Osteocyte (in vitro differentiated cells): ENCODE results near the gene HECW1. TPM values are rescaled to one million over a fixed set of nuclear protein-coding genes. Genes with fewer than 3 reads are reported as not detected.

Experiments
- DNase-seq: peaks from one replicate; pipeline ENCODE4 v3.0.0; 2021; ENCODE audit warnings: mixed read lengths; ENCODE audit not compliant: unreplicated experiment; ENCODE audit errors: extremely low spot score
- H3K27ac Mint-ChIP-seq: one replicate; pipeline ENCODE4 v1.8.0; 2021; ENCODE audit warnings: mild to moderate bottlenecking, mixed read lengths; ENCODE audit not compliant: unreplicated experiment
- H3K27me3 Mint-ChIP-seq: one replicate; pipeline ENCODE4 v1.8.0; 2021; ENCODE audit warnings: mixed read lengths; ENCODE audit not compliant: unreplicated experiment
- H3K36me3 Mint-ChIP-seq: one replicate; pipeline ENCODE4 v1.8.0; 2021; ENCODE audit warnings: mixed read lengths; ENCODE audit not compliant: unreplicated experiment
- H3K4me1 Mint-ChIP-seq: one replicate; pipeline ENCODE4 v1.8.0; 2021; ENCODE audit warnings: mixed read lengths; ENCODE audit not compliant: unreplicated experiment
- H3K4me3 Mint-ChIP-seq: one replicate; pipeline ENCODE4 v1.8.0; 2021; ENCODE audit warnings: mild to moderate bottlenecking, moderate library complexity, mixed read lengths; ENCODE audit not compliant: unreplicated experiment
- H3K9me3 Mint-ChIP-seq: one replicate; pipeline ENCODE4 v1.8.0; 2021; ENCODE audit warnings: mixed read lengths; ENCODE audit not compliant: unreplicated experiment
- total RNA-seq: library from RNA; stranded (reverse); gene quantifications from 2 replicates; pipeline ENCODE4 v1.2.1, GENCODE V29; 2021
- TF ChIP-seq, protein P1 (sequence below): fragments of 200-600 bp; sonication (generic); IDR thresholded peaks from 2 replicates; pipeline ENCODE4 v1.5.0; 2021; ENCODE audit warnings: antibody characterized with exemption, mild to moderate bottlenecking, moderate library complexity

Gene HECW1
- total RNA-seq, 1 donor from 2014 or later, result 0.16 TPM

DNA sequence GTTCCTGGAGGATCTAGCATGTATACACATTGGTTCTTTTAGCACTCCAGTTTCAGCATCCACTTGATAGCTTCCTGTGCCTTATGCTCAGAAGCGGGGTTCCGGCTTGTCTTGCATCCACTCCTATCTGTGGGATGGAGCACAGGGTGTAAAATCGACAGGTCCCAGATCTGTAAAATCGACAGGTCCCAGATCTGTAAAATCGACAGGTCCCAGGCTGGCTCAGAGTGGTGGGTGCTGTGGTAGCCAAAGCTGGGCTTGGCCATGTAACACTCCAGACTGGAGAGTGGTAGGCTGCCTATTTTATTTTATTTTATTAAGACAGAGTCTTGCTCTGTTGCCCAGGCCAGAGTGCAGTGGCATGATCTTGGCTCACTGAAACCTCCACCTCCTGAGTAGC lies 30.3 kb downstream of the HECW1 start:
- no peak overlapping the region for H3K27ac Mint-ChIP-seq
- no peaks in the 10 kb centered on the region for H3K36me3 Mint-ChIP-seq
- H3K9me3 Mint-ChIP-seq, result no peaks in the 10 kb centered on the region
- no peak overlapping the region for H3K4me3 Mint-ChIP-seq
- peaks cover 3% of the 10 kb centered on the region for H3K27me3 Mint-ChIP-seq
- peaks cover 23% of the 10 kb centered on the region for H3K4me1 Mint-ChIP-seq
- DNase-seq, result no peak
- TF ChIP-seq, protein P1, sequence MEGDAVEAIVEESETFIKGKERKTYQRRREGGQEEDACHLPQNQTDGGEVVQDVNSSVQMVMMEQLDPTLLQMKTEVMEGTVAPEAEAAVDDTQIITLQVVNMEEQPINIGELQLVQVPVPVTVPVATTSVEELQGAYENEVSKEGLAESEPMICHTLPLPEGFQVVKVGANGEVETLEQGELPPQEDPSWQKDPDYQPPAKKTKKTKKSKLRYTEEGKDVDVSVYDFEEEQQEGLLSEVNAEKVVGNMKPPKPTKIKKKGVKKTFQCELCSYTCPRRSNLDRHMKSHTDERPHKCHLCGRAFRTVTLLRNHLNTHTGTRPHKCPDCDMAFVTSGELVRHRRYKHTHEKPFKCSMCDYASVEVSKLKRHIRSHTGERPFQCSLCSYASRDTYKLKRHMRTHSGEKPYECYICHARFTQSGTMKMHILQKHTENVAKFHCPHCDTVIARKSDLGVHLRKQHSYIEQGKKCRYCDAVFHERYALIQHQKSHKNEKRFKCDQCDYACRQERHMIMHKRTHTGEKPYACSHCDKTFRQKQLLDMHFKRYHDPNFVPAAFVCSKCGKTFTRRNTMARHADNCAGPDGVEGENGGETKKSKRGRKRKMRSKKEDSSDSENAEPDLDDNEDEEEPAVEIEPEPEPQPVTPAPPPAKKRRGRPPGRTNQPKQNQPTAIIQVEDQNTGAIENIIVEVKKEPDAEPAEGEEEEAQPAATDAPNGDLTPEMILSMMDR, result no peak

DNA sequence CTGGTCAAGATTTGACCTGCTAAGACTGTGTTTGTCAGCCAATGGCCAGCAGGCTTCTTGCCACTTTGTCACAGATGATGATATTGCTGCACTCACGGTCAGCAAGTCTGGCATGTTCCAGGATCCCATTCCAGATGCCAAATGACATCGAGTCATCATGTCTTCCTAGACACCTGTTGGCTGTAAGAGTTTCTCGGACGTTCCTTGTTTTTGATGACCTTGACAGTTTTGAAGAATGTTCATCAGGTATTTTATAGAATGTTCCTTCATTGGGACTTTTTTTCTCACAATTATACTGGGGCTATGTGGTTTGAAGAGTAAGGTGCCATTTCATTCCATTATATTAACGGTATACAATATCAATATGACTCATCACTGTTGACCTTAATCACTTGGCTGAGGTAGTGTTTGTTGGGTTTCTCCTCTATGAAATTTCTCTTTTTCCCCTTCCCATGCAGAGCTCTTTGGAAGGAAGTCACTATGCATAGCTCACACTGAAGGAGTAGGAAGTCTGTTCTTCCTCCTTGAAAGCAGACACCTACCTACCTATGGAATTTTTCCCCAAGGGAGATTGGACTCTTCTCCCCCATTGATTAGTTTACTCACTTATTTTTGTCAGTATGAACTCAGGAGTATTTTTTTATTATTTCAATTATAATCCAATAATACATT lies 31.6 kb downstream of the HECW1 start:
- Mint-ChIP-seq H3K27me3 (peaks cover 5% of the 10 kb centered on the region), H3K9me3 (peaks cover under 1% of the 10 kb centered on the region), H3K4me3 (no peak overlapping the region), H3K36me3 (no peaks in the 10 kb centered on the region), H3K4me1 (peaks cover 10% of the 10 kb centered on the region), H3K27ac (no peak overlapping the region)
- no peak for DNase-seq
- TF ChIP-seq, protein P1, result no peak

DNA sequence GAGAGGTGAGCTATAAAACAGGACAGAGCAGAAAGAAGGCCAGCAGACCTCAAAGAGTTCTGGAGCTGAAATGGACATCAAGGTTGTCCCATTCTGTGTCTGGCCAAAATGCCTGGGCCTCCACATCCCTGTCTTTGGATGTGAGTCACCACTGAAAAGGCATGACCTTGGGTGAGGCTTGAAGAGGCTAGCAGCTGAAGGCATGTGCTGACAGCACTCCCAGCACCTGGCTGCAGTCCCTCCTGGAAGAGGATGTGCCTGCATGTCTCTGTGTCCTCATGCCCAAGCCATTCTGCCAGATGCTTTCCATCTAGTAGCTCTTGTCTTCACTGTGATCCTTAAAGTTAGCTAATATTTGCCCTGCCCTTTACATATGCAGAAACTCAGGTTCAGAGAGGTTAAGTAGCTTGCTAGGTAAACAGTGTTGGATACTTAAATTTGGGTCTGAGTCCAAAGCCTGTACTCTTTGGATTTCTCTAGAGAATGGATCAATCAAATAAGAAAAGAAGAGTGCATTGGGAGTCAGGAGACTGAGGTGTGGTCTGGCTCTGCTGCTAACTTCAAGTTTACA lies 35.8 kb downstream of the HECW1 start:
- Mint-ChIP-seq H3K36me3 (no peaks in the 10 kb centered on the region), H3K27me3 (peaks cover 20% of the 10 kb centered on the region), H3K4me1 (no peaks in the 10 kb centered on the region), H3K27ac (no peak overlapping the region), H3K4me3 (no peak overlapping the region), H3K9me3 (peaks cover 4% of the 10 kb centered on the region)
- TF ChIP-seq, protein P1, result no peak
- DNase-seq, result no peak

DNA sequence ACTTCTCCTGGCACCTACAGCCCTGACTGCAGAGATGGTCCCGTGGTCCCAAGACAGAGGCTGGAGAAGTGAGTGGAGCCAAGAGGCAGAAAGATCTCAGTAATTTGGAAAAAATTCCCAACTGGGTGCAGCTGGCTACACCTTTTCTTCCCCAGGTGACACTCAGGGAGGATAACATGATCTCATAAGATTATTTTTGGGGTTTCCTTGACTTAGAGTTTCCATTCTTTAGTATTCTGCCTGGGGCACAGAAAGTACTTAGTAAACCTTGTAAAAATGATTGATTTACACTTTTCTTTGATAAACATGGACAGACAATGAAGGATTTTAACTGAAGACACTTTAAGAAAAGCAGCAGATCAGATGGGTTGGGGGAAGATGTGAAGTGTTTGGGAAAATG lies 38.6 kb downstream of the HECW1 start:
- H3K4me3 Mint-ChIP-seq, result no peak overlapping the region
- TF ChIP-seq, protein P1, result no peak

DNA sequence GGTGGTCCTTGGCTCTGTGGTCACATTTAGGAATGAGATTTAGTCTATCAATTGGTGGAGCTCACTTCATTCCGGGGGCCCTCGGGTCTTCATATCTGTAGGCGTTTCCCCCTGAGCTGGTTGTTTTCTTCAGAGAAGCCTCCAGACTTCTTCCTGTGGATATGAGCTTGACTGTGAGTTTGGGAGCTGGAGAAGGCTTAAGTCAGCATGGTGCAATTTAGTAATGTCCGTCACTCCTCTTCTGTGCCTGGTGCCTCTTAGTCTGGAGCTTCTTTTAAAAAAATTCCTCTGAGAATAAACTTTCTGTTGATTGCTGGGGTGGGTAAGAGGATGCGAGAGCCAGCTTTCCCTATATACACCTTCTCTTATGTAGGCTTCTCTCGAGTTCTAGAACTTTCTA lies 40.2 kb downstream of the HECW1 start:
- Mint-ChIP-seq H3K36me3 (no peaks in the 10 kb centered on the region), H3K4me3 (no peak overlapping the region), H3K4me1 (no peaks in the 10 kb centered on the region), H3K27ac (no peak overlapping the region), H3K27me3 (peaks cover 28% of the 10 kb centered on the region), H3K9me3 (peaks cover 4% of the 10 kb centered on the region)
- TF ChIP-seq, protein P1, result no peak
- DNase-seq, result no peak

More for the DNA sequence above, 38.6 kb downstream of the HECW1 start:
- DNase-seq, result no peak
- no peaks in the 10 kb centered on the region for H3K36me3 Mint-ChIP-seq
- H3K4me1 Mint-ChIP-seq, result no peaks in the 10 kb centered on the region
- H3K27me3 Mint-ChIP-seq, result peaks cover 31% of the 10 kb centered on the region
- peaks cover 4% of the 10 kb centered on the region for H3K9me3 Mint-ChIP-seq
- no peak overlapping the region for H3K27ac Mint-ChIP-seq
